ENCODE results near the gene ASPN. TPM values are rescaled to one million over a fixed set of nuclear protein-coding genes. Genes with fewer than 3 reads are reported as not detected.
A peak's percentile ranks its signal among the peaks of the same experiment; 100 is the strongest.

ASPN gene
- total and polyA plus RNA-seq, 9 of the 15 experiments (the other 6 are each of a cell fraction or from before 2014, with no cell fraction given), result 0.03 to 0.07 TPM; not detected in 7

DNA sequence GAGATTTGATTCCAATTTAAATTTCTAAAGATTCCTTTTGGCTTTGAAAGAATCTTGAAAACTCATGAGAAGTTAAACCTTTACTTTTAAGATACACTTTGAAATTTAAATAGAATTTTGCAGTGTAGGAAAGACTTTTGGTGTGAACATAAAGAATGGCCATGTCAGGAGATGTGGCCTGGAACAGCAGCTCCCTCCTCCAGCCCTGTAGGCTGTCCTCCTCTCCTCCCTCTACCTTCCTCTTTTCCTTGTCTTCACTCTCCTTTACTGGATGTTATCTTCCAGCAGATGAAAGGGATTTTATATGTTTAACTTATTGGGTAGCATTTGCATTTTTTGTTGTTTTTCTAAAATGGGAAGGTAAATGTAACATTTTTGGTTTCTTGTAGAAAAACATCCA lies 18.9 kb downstream of the ASPN start:
- Histone ChIP-seq H3K4me2 (ENCODE audit: insufficient read depth, low read length) (no peak overlapping the region), H3K27me3 (ENCODE audit: control insufficient read depth in 2 of 2, insufficient read depth in 2 of 2, low read length in 2 of 2) (no peaks in the 10 kb centered on the region), H3K4me1 (replicated peaks in 1 of 2; ENCODE audit: control insufficient read depth in 2 of 2, insufficient read depth in 2 of 2, low read length in 2 of 2) (no peaks in the 10 kb centered on the region), H3K79me2 (ENCODE audit: control insufficient read depth, insufficient read depth, low read length) (no peaks in the 10 kb centered on the region), H2AFZ (ENCODE audit: low read depth, low read length) (no peak overlapping the region), H3K4me3 (no peak overlapping the region), H3K9me1 (ENCODE audit: control insufficient read depth, insufficient read depth, low read length) (no peaks in the 10 kb centered on the region), H3K27ac (ENCODE audit: extremely low read depth, low read depth, low read length) (no peak overlapping the region), H3K9ac (ENCODE audit: insufficient read depth in 1 of 2, low read depth in 2 of 2, low read length in 2 of 2) (no peak overlapping the region), H3K9me3 (replicated peaks; ENCODE audit: control insufficient read depth, insufficient read depth, low read depth, low read length) (no peaks in the 10 kb centered on the region), H3K36me3 (ENCODE audit: control insufficient read depth, insufficient read depth, low read length) (no peaks in the 10 kb centered on the region), H4K20me1 (replicated peaks; ENCODE audit: control insufficient read depth, insufficient read depth, low read length) (no peaks in the 10 kb centered on the region; the same call in 1 of the 2 replicates)
- ChIA-PET CTCF (ENCODE audit: low intra/inter-chr PET ratio) (interaction anchor here (0.6 kb wide), 1 partner anchor 21 kb away, joined by 3 read pairs; no protein-coding TSS in a partner anchor), POLR2A (interaction anchor here (0.7 to 0.8 kb wide), 2 partner anchors 10 to 427 kb away, joined by 3 to 4 read pairs; no protein-coding TSS in a partner anchor)
- DNase-seq (ENCODE audit: extremely low read depth in 1 of 4, low spot score in 3 of 4), result no peak
- TF ChIP-seq ZNF263 (CRISPR knock-in tag; IDR thresholded peaks at IDR 0.05; ENCODE audit: borderline replicate concordance), result peak; percentile 61; the same call in 1 of the 2 replicates
- TF ChIP-seq, protein P1, sequence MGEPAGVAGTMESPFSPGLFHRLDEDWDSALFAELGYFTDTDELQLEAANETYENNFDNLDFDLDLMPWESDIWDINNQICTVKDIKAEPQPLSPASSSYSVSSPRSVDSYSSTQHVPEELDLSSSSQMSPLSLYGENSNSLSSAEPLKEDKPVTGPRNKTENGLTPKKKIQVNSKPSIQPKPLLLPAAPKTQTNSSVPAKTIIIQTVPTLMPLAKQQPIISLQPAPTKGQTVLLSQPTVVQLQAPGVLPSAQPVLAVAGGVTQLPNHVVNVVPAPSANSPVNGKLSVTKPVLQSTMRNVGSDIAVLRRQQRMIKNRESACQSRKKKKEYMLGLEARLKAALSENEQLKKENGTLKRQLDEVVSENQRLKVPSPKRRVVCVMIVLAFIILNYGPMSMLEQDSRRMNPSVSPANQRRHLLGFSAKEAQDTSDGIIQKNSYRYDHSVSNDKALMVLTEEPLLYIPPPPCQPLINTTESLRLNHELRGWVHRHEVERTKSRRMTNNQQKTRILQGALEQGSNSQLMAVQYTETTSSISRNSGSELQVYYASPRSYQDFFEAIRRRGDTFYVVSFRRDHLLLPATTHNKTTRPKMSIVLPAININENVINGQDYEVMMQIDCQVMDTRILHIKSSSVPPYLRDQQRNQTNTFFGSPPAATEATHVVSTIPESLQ (CRISPR knock-in tag; IDR thresholded peaks at IDR 0.05), result no peak
- FAIRE-seq, result no peak
- ATAC-seq, result no peak
- intact Hi-C loops (cut with micrococcal nuclease), result loop anchor here (10.0 kb wide), 1 partner anchor 329 kb away; no protein-coding TSS in a partner anchor
- in situ Hi-C loops (cut with MboI), result no loop called here
- BruUV-seq (replicated peaks), result no TSS peak

DNA sequence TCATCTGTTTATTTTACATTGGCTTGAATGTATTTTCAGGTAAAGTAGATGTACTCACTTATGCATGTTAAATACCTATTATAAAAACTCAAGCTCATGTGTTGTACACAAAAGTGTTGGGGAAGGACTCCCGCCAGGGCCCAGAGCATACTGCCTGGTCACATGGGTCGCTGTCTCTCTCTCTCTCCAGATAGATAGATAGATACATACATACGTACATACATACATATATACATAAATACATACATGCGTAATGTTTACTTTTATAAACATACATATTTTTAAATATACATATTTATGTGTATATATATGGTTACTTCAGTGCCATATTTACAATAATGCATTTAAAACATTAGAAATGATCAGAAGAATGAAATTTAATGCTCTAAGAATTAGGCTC lies 24.7 kb downstream of the ASPN start:
- POLR2A ChIA-PET, result no interaction called here
- ATAC-seq (no peak), FAIRE-seq (no peak), DNase-seq (ENCODE audit: extremely low read depth in 1 of 4, low spot score in 3 of 4) (no peak)
- CTCF ChIA-PET (ENCODE audit: low intra/inter-chr PET ratio), result no interaction called here
- Histone ChIP-seq H3K4me1 (replicated peaks in 1 of 2; ENCODE audit: control insufficient read depth in 2 of 2, insufficient read depth in 2 of 2, low read length in 2 of 2) (no peaks in the 10 kb centered on the region), H3K9me3 (replicated peaks; ENCODE audit: control insufficient read depth, insufficient read depth, low read depth, low read length) (no peaks in the 10 kb centered on the region), H3K79me2 (ENCODE audit: control insufficient read depth, insufficient read depth, low read length) (no peaks in the 10 kb centered on the region), H3K36me3 (ENCODE audit: control insufficient read depth, insufficient read depth, low read length) (no peaks in the 10 kb centered on the region), H3K4me3 (no peak overlapping the region), H3K9me1 (ENCODE audit: control insufficient read depth, insufficient read depth, low read length) (no peaks in the 10 kb centered on the region), H3K4me2 (ENCODE audit: insufficient read depth, low read length) (no peak overlapping the region), H2AFZ (ENCODE audit: low read depth, low read length) (no peak overlapping the region), H4K20me1 (replicated peaks; ENCODE audit: control insufficient read depth, insufficient read depth, low read length) (no peaks in the 10 kb centered on the region), H3K9ac (ENCODE audit: insufficient read depth in 1 of 2, low read depth in 2 of 2, low read length in 2 of 2) (no peak overlapping the region), H3K27me3 (ENCODE audit: control insufficient read depth in 2 of 2, insufficient read depth in 2 of 2, low read length in 2 of 2) (no peaks in the 10 kb centered on the region), H3K27ac (ENCODE audit: extremely low read depth, low read depth, low read length) (no peak overlapping the region)
- WGBS (ENCODE audit: insufficient coverage, low coverage, missing lambda C conversion rate), result 83% methylated on average over 4 of the region's 4 CpGs
- intact Hi-C loops (cut with micrococcal nuclease), result no loop called here
- no TSS peak for BruUV-seq (replicated peaks)
- in situ Hi-C loops (cut with MboI), result no loop called here
- TF ChIP-seq CEBPB (tag; IDR thresholded peaks at IDR 0.05), result no peak
- TF ChIP-seq ILK (tag; IDR thresholded peaks at IDR 0.05; ENCODE audit: borderline replicate concordance, low read depth), result no peak
- TF ChIP-seq ZNF146 (CRISPR knock-in tag; IDR thresholded peaks at IDR 0.05; ENCODE audit: unreplicated experiment), result no peak
- TF ChIP-seq, protein P2, sequence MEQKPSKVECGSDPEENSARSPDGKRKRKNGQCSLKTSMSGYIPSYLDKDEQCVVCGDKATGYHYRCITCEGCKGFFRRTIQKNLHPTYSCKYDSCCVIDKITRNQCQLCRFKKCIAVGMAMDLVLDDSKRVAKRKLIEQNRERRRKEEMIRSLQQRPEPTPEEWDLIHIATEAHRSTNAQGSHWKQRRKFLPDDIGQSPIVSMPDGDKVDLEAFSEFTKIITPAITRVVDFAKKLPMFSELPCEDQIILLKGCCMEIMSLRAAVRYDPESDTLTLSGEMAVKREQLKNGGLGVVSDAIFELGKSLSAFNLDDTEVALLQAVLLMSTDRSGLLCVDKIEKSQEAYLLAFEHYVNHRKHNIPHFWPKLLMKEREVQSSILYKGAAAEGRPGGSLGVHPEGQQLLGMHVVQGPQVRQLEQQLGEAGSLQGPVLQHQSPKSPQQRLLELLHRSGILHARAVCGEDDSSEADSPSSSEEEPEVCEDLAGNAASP (IDR thresholded peaks at IDR 0.05), result no peak
- TF ChIP-seq KLF16 (IDR thresholded peaks at IDR 0.05), result no peak
- TF ChIP-seq ELF2 (CRISPR knock-in tag; IDR thresholded peaks at IDR 0.05), result no peak
- TF ChIP-seq, protein P3, sequence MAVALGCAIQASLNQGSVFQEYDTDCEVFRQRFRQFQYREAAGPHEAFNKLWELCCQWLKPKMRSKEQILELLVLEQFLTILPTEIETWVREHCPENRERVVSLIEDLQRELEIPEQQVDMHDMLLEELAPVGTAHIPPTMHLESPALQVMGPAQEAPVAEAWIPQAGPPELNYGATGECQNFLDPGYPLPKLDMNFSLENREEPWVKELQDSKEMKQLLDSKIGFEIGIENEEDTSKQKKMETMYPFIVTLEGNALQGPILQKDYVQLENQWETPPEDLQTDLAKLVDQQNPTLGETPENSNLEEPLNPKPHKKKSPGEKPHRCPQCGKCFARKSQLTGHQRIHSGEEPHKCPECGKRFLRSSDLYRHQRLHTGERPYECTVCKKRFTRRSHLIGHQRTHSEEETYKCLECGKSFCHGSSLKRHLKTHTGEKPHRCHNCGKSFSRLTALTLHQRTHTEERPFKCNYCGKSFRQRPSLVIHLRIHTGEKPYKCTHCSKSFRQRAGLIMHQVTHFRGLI (CRISPR knock-in tag; IDR thresholded peaks at IDR 0.05), result no peak
- TF ChIP-seq ZFP36 (IDR thresholded peaks at IDR 0.05; ENCODE audit: low read depth, low read length, partially characterized antibody), result no peak

Measured in K562 (cell line).